K562 (cell line): Measurements from ENCODE around the gene EEF2K. TPM values are rescaled to one million over a fixed set of nuclear protein-coding genes. Genes with fewer than 3 reads are reported as not detected.

Experiments used
- ARID1B ChIP-seq: fragments of 450-650 bp; IDR thresholded peaks from 2 replicates; pipeline ENCODE4 v1.6.1; 2016; ENCODE audit warnings: antibody characterized with exemption, mild to moderate bottlenecking, inconsistent platforms
- CTBP1 ChIP-seq: fragments of 450-650 bp; IDR thresholded peaks from 2 replicates; pipeline ENCODE4 v1.6.1; 2016; ENCODE audit warnings: borderline replicate concordance
- ERF ChIP-seq: fragments of 450-650 bp; formaldehyde crosslinking; IDR thresholded peaks from 2 replicates; pipeline ENCODE4 v1.4.0; 2020; ENCODE audit warnings: mild to moderate bottlenecking, mixed read lengths
- FIP1L1 ChIP-seq: fragments of 200-400 bp; formaldehyde crosslinking; IDR thresholded peaks from 2 replicates; pipeline ENCODE4 v1.6.1; 2018; ENCODE audit warnings: mild to moderate bottlenecking, low read depth, low read length; ENCODE audit not compliant: poor library complexity, severe bottlenecking
- GTF2E2 ChIP-seq: fragments of 200-800 bp; sonication (Bioruptor generic); IDR thresholded peaks from 2 replicates; pipeline ENCODE4 v1.6.1; 2016; ENCODE audit warnings: missing genetic modification characterization, missing compliant biosample characterization
- PHTF2 ChIP-seq: fragments of 250-450 bp; sonication (Bioruptor Pico); IDR thresholded peaks from 2 replicates; pipeline ENCODE4 v1.5.0; 2021; ENCODE audit warnings: mild to moderate bottlenecking
- PTRF ChIP-seq: fragments of 450-650 bp; IDR thresholded peaks from 2 replicates; pipeline ENCODE4 v1.6.1; 2016; ENCODE audit warnings: mild to moderate bottlenecking, missing genetic modification characterization, missing compliant biosample characterization
- SMAD2 ChIP-seq: fragments of 150-350 bp; IDR thresholded peaks from 2 replicates; pipeline ENCODE4 v1.6.1; 2014; ENCODE audit warnings: low read depth, mild to moderate bottlenecking, low read length
- SMARCA5 ChIP-seq: fragments of 450-650 bp; IDR thresholded peaks from 2 replicates; pipeline ENCODE4 v1.6.1; 2016
- UBTF ChIP-seq, 2 experiments: IDR thresholded peaks; 2 replicates each; pipeline ENCODE4 v1.6.1; 2012; ENCODE audit warnings: improper control_type of control experiment in 2 of 2, low read depth in 2 of 2, low read length in 2 of 2, borderline replicate concordance in 1 of 2
- ZBTB2 ChIP-seq: fragments of 450-650 bp; IDR thresholded peaks from 2 replicates; pipeline ENCODE4 v1.6.1; 2016; ENCODE audit warnings: antibody characterized with exemption
- ZNF133 ChIP-seq: fragments of 250-450 bp; sonication (Bioruptor Pico); IDR thresholded peaks from 2 replicates; pipeline ENCODE4 v1.4.0; 2020; ENCODE audit warnings: mild to moderate bottlenecking
- ZNF239 ChIP-seq: fragments of 250-450 bp; sonication (Bioruptor Pico); IDR thresholded peaks from 2 replicates; pipeline ENCODE4 v1.4.0; 2020; ENCODE audit warnings: mild to moderate bottlenecking
- ZNF253 ChIP-seq: fragments of 250-450 bp; sonication (Bioruptor Pico); conservative IDR thresholded peaks from 2 replicates; pipeline ENCODE4 v1.6.1; 2021; ENCODE audit warnings: mild to moderate bottlenecking
- ZNF274 ChIP-seq: IDR thresholded peaks from 2 replicates; pipeline ENCODE4 v1.6.1; 2011; ENCODE audit warnings: low read depth, mild to moderate bottlenecking, low read length, moderate library complexity, borderline replicate concordance
- ZNF644 ChIP-seq: fragments of 200-800 bp; sonication (Bioruptor generic); IDR thresholded peaks from 2 replicates; pipeline ENCODE4 v1.6.1; 2016; ENCODE audit warnings: low read depth, missing genetic modification characterization, missing compliant biosample characterization
- polyA plus RNA-seq, 8 experiments: library from polyadenylated mRNA; depleted of rRNA in 4 of 8; stranded (reverse) in 5 of 8; unstranded in 3 of 8; fragments of >200 nt; fragmentation: Nextera tagmentation in 2 of 8; fragmentation: Illumina TruSeq in 1 of 8; extraction: Ambion mirVana in 2 of 8; extraction: Trizol in 1 of 8; gene quantifications; 2 replicates each; pipeline versions ENCODE4 v1.2.1 to v1.2.3, GENCODE V29; 2011 to 2014; ENCODE audit warnings: inconsistent platforms in 1 of 8, missing spikeins in 1 of 8
- total RNA-seq, 7 experiments: library from RNA; depleted of rRNA in 6 of 7; stranded (reverse); fragments of >200 nt in 6 of 7; fragmentation: Illumina TruSeq in 2 of 7; extraction: Trizol in 2 of 7; gene quantifications; 2 replicates each; pipeline versions ENCODE4 v1.2.1 to v1.2.3, GENCODE V29; 2011 to 2021; ENCODE audit warnings: low replicate concordance in 1 of 7
- TF ChIP-seq, protein P1 (sequence below): fragments of 450-650 bp; formaldehyde crosslinking; conservative IDR thresholded peaks from 2 replicates; pipeline ENCODE4 v1.4.0; 2022; ENCODE audit warnings: mild to moderate bottlenecking, missing genetic modification characterization
- TF ChIP-seq, protein P2 (sequence below): fragments of 250-450 bp; sonication (Bioruptor Pico); IDR thresholded peaks from 2 replicates; pipeline ENCODE4 v1.4.0; 2020; ENCODE audit warnings: mild to moderate bottlenecking, moderate library complexity
- TF ChIP-seq, protein P3 (sequence below): sonication (generic); formaldehyde crosslinking; IDR thresholded peaks from 2 replicates; pipeline ENCODE4 v1.8.1; 2023; ENCODE audit warnings: mild to moderate bottlenecking, missing genetic modification reagents

EEF2K gene
- total and polyA plus RNA-seq, 9 of the 15 experiments (the other 6 are each of a cell fraction or from before 2014, with no cell fraction given), result 3.0 to 35.2 (median 12.2) TPM

DNA sequence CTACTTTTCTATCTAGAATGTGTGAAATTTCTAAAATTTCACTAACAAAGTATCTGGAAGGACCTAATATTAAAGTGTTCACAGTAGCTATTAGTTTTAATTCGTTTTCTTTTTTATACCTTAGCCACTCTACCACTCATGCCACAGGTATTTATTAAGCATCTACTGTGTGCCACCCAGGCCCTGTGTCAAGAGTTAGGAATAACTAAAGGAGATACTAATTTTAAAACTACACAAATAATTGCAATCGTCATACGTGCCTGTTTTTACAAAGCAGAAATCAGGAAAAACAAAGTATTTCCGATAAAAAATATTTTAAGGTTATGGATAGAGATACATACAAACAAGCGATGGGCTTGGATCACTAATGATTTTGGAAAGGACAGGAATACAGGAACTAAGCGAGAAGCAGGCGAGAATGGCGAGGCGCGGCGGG is 483 bp upstream of the EEF2K start (continued):
- TF ChIP-seq UBTF (IDR thresholded peaks at IDR 0.05; ENCODE audit: borderline replicate concordance in 1 of 2, low read depth in 2 of 2, low read length in 2 of 2) (no peak), SMARCA5 (no peak), ZNF239 (CRISPR knock-in tag) (no peak), PTRF (no peak), ARID1B (no peak), PHTF2 (CRISPR knock-in tag) (no peak), ZNF644 (tag) (0 out of 2 replicates have a peak, but pooled peaks have one; percentile 43), SMAD2 (no peak), ZNF133 (CRISPR knock-in tag) (no peak), GTF2E2 (peak; percentile 61; the same call in 1 of the 2 replicates), ERF (CRISPR knock-in tag) (no peak), CTBP1 (no peak), ZBTB2 (peak; percentile 18; the same call in 1 of the 2 replicates), ZNF274 (no peak), FIP1L1 (no peak), ZNF253 (CRISPR knock-in tag) (no peak)
- TF ChIP-seq, protein P1, sequence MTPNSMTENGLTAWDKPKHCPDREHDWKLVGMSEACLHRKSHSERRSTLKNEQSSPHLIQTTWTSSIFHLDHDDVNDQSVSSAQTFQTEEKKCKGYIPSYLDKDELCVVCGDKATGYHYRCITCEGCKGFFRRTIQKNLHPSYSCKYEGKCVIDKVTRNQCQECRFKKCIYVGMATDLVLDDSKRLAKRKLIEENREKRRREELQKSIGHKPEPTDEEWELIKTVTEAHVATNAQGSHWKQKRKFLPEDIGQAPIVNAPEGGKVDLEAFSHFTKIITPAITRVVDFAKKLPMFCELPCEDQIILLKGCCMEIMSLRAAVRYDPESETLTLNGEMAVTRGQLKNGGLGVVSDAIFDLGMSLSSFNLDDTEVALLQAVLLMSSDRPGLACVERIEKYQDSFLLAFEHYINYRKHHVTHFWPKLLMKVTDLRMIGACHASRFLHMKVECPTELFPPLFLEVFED (CRISPR knock-in tag), result no peak
- TF ChIP-seq, protein P2, sequence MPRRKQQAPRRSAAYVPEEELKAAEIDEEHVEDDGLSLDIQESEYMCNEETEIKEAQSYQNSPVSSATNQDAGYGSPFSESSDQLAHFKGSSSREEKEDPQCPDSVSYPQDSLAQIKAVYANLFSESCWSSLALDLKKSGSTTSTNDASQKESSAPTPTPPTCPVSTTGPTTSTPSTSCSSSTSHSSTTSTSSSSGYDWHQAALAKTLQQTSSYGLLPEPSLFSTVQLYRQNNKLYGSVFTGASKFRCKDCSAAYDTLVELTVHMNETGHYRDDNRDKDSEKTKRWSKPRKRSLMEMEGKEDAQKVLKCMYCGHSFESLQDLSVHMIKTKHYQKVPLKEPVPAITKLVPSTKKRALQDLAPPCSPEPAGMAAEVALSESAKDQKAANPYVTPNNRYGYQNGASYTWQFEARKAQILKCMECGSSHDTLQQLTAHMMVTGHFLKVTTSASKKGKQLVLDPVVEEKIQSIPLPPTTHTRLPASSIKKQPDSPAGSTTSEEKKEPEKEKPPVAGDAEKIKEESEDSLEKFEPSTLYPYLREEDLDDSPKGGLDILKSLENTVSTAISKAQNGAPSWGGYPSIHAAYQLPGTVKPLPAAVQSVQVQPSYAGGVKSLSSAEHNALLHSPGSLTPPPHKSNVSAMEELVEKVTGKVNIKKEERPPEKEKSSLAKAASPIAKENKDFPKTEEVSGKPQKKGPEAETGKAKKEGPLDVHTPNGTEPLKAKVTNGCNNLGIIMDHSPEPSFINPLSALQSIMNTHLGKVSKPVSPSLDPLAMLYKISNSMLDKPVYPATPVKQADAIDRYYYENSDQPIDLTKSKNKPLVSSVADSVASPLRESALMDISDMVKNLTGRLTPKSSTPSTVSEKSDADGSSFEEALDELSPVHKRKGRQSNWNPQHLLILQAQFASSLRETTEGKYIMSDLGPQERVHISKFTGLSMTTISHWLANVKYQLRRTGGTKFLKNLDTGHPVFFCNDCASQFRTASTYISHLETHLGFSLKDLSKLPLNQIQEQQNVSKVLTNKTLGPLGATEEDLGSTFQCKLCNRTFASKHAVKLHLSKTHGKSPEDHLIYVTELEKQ, result no peak
- TF ChIP-seq, protein P3, sequence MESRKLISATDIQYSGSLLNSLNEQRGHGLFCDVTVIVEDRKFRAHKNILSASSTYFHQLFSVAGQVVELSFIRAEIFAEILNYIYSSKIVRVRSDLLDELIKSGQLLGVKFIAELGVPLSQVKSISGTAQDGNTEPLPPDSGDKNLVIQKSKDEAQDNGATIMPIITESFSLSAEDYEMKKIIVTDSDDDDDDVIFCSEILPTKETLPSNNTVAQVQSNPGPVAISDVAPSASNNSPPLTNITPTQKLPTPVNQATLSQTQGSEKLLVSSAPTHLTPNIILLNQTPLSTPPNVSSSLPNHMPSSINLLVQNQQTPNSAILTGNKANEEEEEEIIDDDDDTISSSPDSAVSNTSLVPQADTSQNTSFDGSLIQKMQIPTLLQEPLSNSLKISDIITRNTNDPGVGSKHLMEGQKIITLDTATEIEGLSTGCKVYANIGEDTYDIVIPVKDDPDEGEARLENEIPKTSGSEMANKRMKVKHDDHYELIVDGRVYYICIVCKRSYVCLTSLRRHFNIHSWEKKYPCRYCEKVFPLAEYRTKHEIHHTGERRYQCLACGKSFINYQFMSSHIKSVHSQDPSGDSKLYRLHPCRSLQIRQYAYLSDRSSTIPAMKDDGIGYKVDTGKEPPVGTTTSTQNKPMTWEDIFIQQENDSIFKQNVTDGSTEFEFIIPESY (CRISPR knock-in tag), result no peak
